GM21737 (cell line): ENCODE measurements around the gene CDC25C.
A peak's percentile ranks its signal among the peaks of the same experiment; 100 is the strongest.
"Not testable (repeated sequence)": the region's sequence is repeated elsewhere in the genome, so short reads cannot be mapped to it uniquely, and the experiment has no call there.

Experiments
- ATAC-seq: cut with Tn5 transposase; IDR thresholded peaks from one replicate; pipeline ENCODE4 v1.9.1; 2021; ENCODE audit warnings: mild to moderate bottlenecking, moderate library complexity; ENCODE audit not compliant: unreplicated experiment

CDC25C gene

DNA sequence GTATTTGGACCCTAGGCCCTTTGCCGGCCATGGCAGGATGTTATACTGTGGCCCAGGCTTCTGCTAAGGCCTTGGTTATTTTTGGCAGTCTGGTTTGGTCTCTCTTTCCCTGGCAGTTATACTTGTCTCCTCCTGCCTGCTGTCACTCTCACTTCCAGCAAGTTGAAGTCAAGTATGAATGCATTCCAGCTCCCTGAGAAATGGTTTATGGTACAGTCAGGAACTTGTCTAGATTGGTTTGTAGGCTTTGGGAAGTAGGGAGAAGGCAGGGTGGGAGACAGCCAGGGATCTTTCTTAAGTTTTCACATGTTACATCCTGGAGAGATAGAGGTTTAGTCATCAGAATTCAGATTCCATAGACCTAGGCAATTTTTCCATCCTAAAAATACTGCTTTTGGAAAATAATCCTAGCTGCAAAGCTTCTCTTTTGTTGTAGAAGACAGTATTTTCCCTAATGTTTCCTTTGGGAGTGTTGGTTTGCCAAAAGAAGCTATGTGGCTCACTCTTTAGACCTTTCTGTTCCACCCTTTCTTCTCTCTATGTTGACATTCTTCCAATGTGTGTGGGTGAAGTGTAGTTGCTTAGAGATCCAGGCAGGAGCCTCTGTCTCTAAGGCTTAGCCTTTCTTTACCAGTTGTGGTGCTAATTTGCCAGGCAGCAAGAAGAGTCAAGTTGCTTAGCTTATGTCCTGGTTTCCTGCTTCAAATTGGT lies 18.4 kb upstream of the CDC25C start:
- ATAC-seq, result no peak

DNA sequence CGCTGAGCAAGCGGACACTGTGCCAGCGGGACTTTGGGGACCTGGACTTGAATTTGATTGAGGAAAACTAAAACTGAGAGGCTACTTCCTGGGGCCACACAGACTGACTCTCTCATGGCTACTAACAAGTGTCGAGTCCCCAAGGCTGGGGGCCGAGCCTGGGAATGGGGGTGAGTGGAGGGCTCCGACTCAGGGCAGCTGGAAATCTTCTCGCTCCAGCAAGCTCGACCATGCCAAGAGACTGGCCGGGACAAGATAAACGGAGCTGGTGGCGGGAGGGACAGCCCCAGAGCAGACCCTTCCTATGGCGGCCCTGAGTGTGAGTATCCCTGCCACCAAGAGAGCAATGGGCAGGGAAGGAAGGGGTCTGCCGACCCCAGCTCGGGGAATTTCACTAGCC lies 15.3 kb upstream of the CDC25C start:
- ATAC-seq, result no peak

DNA sequence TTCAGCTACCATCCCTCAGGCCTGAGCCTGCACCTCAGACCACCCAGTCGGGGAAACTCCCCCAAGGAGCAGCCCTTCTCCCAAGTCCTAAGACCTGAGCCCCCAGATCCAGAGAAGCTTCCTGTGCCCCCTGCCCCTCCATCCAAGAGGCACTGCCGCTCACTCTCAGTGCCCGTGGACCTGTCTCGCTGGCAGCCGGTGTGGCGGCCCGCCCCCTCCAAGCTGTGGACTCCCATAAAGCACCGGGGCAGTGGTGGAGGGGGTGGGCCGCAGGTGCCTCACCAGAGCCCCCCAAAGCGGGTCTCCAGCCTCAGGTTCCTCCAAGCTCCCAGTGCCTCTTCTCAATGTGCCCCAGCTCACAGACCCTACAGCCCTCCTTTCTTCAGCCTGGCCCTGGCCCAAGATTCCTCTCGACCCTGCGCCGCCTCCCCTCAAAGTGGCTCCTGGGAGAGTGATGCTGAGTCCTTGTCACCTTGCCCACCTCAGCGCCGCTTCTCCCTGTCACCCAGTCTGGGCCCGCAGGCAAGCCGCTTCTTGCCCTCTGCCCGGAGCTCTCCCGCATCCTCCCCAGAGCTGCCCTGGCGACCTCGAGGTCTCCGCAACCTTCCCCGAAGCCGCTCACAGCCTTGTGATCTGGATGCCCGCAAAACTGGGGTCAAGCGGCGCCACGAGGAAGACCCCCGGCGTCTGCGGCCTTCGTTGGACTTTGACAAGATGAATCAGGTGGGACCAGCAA lies 13.5 kb upstream of the CDC25C start:
- ATAC-seq, result no peak

DNA sequence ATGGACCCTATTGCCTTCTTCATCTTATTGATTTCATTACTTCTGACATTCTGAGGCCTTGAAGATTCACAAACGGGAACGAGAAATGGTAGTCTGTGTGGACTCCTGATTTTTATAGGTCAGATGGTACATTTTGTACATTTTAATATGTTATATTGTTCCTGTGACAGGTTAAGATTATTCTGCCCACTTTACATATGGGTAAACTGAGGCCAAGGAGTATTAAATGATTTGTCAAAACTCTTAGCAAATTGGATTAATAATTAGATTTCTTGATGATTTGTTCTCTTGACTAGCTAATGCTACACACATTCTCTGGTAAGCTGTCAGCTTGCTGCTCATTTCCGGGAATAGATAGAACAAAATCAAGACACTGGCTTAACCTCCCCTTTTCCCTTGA lies 8.4 kb upstream of the CDC25C start:
- ATAC-seq, result no peak

DNA sequence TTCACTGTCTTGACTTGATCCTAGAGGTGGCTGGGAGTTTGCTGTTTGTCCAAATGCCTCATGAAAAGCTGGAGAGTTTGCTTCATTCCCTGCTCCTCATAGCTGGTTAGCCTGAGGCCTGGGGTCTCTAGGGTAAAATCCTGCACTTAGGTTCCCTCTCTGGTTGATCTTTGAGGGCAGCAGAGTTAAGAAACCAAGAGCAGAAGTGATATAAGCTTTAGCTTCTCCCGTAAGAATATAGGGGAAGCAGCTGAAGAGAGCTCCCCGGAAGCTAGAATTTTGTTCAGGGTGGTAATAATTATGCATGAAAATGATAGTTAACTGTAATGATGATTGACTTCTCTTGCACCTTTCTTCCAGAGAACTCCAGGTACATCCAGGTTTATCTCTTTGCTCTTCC lies 7.9 kb upstream of the CDC25C start:
- ATAC-seq, result no peak

DNA sequence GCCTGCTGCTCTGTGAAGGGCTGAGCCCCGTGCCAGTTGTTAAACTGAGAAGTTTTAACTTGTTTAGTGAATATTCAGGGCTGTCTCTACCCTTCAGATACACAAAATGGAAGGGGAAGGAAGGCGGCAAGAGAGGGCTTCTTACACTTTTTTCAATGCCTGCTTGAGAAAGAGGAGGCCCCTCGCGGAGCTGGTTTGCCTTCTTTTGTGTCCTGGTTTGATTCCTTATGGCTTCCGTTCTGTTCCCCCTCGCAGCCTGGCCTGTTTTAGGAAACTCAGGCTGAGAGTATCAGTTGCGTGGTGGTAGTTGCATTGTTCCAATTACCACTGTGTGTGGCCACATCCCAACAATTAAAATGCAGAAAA lies 7.5 kb upstream of the CDC25C start:
- ATAC-seq, result no peak

DNA sequence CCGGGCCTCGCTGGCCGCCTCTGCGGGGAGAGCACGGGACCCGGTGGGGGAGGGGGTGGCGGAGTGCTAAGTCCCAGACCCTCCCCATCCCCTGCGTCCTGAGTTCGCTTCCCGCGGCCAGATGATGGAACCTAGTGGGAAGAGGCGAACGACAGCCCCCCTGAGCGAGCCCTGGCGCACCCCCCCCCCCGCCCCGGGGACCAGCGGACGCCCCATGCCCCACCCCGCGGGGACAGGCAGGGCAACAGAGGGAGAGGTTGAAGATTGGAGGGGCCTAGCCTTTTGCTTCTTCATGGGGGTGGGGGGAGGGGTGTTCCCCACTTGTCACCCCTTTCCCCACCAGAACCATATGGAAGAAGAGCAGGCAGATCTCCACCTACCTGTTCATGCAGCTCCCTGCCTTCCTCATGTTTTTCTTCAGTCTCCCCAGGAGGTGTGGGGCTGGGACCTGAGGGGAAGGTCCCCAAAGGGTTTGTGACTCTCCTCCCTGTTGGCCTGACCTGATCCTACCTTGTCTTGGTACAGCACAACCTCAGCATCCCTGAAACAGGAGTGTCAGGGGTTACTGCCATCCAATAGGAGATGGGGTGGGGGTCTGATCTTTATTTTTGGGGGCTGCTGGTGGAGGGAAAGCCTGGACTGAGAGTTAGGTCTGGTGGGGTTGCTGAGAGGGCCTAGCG lies 6.9 kb upstream of the CDC25C start:
- no peak for ATAC-seq

DNA sequence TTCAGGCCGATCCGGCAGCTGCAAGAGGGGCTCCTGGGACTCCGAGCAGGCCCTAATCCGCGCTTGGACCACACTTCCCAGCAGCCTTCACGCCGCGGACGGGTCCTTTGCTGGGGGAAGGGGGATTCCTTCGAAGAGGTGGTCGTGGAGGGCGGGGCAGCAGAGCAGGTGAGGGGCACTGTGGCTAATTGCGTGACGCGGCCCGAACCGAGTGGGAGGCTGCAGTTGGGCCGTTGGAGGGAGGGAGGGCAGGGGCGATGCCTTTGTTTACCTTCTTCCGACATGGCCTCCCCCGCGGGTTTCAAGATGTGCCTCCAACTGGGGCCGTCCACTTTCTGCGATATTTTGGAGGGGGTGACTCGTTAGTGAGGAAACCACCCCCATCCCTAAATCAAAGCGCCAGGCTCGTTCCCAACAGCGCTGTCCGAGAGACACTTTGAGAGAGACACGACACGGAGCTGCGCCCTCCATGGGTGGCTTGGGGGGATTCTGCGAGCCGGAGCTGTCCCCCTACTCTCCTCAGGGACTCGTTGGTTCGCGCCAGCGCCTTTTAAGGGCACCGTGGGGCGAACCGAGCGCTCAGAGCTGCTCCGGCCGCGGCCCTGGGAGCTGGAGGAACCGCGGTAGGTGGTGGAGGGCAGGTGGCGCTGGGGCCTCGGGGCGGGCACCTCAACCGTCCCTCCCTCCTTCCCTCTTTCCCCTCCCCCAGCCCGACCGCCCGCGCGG lies 6.2 kb upstream of the CDC25C start, which contains the start of gene FAM53C:
FAM53C (plus strand) TSS at position 582 of the 726 bp plus-strand sequence. CDS start 3,070 bp downstream, outside the sequence.
- peak; percentile 88 for ATAC-seq

DNA sequence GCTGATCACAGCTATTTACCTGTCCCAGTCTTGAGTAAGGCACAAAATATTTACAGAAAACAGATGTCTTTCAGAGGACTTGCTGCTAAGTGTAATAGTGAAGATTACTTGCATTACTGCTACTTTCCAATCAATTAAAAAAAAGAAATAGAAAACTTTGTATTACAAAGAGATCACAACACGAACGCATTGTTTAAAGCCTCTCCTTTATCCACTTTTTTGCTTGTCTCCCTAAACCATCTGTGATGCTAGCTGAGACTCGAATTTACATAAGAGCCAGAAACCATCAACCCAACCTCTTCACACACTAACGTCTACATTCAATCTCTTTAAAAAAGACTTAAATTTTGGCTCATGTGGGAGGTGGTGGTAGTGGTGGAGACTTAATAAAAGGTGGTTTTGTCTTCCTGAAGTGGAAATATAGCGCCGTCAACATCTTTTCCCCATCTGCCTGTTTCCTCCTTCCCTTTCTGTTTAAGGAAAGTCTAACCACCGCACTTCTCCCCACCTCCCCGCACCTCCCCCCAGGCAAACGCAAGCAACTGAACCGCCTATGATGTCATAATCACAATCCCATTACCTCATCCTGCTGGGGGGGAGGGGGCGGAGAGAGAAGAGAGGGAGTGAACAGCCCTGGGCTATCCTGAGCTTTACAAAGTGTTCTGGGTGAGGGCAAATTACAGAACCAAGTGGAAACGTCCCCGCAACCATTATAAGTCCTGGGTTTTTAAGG lies 5.5 kb upstream of the CDC25C start:
- ATAC-seq, result peak; percentile 21

DNA sequence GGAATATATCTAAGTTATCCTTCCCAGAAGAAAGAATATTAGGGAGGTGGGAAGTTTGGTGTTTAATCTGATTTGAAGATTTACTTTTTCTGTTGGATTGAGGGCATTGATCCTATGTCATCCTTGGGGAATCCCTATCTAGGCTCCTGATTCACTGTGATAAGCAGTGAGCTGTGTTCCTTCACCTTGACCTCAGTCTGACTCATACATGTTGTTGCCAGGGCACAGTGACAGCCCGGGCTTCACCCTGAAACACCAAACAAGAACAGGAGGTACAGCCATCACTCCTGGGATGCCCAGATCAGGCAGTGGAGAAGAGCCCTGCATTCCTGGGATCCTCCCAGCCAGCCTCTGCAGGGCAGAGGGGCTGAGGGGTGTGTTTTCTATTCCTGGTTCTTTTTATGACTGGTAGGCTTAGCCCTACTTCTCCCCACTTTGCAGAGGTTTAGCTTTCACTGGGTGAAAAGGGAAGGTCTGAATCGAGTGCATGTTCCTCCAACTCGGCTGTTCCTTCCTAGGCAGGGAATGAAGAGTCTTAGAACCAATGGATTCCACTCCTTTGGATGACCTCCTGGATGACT lies 3.4 kb upstream of the CDC25C start:
- no peak for ATAC-seq

DNA sequence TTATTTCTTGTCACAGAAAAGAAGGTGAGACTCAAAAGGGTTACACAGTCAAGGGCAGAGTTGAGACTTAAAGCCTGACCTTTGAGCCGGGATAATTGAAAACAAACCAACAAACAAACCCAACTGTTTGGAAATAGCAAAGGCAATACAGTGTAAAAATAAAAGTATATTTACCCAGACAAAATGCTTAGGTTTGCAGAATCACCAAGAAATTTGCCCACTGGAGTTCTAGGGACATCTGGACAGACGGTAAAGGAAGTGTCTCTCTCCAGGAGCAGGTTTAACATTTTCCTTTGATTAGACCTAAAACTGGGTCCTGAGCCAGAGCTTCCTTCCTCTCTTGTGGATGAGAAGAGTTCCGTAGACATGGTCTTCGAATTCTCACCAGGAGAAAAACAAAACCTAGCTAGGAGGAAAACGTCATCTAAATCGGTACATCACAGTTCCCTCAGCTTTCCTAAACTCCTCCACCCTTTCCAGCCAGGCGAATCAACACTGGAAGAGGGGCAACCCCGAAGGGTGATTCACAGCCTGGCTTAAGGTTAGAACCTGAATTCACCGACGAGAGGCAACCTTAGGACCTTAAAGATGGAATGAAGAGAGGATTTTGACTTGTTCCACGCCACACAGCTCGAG lies 673 bp downstream of the CDC25C start:
- no peak for ATAC-seq

DNA sequence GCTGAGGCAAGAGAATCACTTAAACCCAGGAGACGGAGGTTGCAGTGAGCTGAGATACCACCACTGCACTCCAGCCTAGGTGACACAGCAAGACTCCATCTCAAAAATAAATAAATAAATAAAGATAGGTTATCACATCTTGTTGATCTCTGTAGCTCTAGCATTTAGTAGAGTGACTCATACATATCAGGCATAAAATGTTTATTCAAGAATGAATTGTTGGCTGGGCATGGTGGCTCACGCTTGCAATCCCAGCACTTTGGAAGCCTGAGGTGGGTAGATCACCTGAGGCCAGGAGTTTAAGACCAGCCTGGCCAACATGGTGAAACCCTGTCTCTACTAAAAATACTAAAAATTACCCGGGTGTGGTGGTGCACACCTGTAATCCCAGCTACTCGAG lies 13.4 kb downstream of the CDC25C start:
- ATAC-seq, result not testable (repeated sequence)

DNA sequence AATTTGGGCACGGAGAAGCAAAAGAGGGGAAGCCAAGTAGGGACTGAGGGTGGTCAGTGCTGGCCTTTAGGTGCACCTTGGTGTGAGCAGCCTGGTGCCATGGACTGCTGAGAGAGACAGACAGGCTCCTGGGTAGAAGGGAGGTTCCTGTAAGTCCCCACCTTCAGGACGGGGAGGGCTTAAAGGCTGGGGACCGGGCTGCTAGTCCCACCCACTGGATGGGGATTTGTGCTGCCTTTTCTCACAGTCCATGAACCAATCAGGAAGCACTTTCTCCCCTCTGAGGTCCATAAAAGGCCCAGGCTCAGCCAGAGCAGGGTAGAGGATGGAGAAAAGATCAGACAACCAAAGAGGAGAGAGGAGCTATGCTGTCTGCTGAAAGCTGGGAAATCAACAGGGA lies 15.2 kb downstream of the CDC25C start:
- ATAC-seq, result no peak

DNA sequence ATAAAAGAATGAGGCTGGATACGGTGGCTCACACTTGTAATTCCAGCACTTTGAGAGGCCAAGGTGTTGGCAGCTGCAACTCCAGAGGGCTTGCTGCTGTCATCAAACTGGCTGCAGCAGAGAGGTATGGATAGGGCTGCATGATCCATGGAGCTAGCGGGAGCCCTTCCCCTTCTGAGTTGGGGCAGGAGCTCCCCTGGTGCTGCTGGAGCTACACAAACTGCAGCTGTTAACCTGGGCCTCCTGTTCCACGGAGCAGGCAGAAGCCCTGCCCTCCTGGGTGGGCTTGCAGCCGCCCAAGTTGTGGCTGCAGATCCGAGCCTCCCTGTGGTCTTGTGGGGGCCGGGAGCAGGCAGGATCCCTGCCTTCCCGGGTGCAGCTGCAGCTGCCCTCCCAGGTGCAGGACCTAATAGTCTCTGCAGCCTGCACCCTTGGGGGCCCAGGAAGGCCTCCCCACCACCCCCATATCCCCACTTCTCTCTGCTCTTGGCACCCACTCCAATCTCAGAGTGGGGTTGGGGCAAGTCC lies 15.8 kb downstream of the CDC25C start:
- ATAC-seq, result no peak

DNA sequence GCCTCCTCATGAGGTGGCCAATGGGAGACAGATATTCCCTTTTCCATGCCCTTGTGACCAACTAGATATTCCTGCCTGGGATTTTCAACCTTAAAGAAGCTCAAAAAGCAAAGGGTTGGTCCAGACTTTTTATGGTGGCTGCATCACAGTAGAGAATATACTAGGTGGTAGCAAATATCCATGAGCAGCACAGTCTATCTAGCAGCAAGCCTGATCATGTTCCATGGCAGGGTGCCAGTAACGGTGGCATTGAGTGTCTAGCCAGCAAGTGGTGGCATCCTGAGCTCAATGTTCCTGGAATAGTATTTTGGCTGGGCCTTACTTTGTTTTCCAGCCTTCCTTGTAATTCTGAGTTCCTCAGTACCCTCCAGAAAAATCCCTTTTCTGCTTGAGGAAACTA lies 25.8 kb downstream of the CDC25C start:
- ATAC-seq, result no peak

DNA sequence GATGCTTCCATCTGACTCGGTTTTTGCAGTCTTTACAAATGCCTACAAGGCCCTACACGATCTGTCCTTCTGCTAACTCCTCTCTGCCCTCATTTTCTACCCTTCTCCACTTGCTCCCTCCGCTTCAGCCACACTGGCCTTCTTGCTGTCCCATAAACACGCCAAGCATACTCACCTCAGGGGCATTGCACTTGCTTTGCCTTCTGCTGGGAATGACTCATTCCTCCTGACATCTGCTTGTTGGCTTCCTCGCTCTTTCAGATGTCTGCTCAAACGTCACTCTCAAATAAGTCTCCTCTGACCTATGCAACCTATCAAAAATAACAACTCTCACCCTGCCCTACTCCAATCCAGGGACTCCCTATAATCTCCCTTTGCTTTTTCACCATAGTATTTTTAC lies 28.2 kb downstream of the CDC25C start:
- no peak for ATAC-seq

DNA sequence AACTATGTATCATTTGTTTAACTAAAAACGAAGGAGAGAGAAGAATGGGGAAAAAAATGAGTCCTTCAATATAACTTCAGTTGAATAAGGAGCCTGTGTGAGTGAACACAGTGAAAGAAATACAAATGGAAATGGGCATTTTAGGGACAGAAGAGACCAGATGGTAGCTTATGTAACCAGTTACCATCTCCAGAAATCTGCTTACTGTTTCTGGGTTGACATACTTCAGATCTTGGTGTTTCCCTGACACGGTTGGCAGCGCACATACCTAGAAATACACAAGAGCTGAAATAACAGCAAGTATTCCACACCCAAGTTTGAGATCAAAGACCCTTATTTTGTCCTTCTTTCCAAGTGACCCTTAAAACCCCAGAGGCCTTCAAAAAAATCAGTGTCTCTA lies 42.3 kb downstream of the CDC25C start:
- ATAC-seq, result no peak

DNA sequence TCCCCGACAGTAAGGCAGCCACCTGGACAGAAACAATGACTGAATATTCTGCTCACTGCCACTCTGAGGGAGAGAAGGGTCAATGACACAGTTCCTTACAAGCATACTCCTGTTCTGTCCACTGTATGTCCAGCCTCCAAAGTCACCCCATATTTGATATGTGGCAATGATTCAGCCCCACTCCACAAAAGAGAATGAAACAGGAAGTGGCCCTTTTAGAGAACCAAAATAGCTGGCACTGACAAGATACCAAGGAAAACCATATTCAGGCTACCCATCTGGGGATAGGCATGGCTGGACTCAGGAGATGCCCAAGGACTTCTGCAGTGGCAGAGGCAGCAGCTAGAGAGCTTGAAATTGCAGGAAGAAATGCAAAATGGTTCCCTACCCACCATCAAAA lies 44.4 kb downstream of the CDC25C start:
- ATAC-seq, result no peak

DNA sequence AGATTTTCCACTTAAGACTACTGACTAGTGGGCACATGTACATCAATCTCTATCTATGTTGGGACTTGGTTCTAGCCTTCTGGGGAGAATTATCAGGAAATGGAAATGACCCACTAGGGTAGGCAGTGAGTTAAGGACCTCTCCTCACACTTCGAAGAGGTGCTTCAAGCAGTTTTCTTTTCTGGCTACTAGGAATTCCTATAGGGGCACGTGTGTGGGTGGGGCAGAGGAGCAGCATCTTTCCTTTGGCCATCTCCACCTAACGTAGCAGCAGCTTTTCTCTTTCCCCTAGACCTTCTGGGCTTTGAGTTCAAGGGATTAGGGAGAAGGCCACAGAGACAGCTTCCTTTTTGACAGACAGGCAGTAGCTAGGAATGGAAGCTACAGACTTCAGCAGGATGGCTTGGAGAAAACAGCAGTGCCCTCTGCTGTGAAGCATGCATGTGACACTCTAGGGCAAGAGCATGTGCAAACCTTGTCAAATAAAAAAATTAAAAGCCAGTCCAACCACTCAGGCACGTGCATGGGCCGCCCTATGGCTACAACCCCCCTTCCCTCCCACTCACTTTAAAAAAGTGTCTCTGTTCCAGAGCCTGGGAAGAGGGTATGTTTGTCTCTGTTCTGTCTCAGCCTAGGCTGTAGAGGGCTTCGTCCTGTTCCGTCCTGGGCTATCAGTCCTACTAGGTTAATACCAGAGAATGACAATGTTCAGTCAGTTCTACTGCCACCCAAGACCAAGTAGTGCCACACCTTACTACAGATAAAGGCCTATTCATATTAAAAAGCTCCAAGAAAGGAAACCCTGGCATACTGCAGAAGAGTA lies 48.5 kb downstream of the CDC25C start:
- no peak for ATAC-seq
